ENCODE results near the gene ABLIM3.

ABLIM3 gene

DNA sequence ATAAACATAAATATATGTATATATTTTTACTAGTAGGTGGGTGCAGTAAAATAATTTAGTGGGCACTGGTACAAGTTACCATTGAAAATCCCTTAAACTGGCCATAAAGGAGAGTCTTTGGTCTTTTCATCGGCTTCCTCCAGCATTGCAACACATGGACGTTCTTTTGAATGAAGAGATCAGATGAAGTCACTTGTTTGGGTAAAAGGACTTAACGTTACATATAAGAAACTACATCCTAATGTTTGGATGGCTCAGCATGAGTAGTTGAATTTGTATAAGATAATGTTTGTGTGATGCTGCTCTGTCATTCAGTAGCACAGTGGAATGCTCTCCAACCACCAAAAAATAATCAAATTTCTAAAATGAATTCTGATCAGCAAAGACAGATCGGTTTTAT, 161.9 kb downstream of the ABLIM3 start:
- TF ChIP-seq EGR1 (IDR thresholded peaks at IDR 0.05) (no peak), CEBPB (IDR thresholded peaks at IDR 0.05) (no peak), TCF12 (IDR thresholded peaks at IDR 0.05; ENCODE audit: low read depth) (no peak), ZBTB7A (IDR thresholded peaks at IDR 0.05; ENCODE audit: low read depth) (no peak), EP300 (IDR thresholded peaks at IDR 0.05; ENCODE audit: borderline replicate concordance) (no peak), CREB1 (IDR thresholded peaks at IDR 0.05; ENCODE audit: low read depth) (no peak), TAF1 (IDR thresholded peaks at IDR 0.05; ENCODE audit: low read depth) (no peak), RAD21 (IDR thresholded peaks at IDR 0.05; ENCODE audit: low read depth) (no peak), NFIC (IDR thresholded peaks at IDR 0.05) (no peak)
- TF ChIP-seq, protein P1, sequence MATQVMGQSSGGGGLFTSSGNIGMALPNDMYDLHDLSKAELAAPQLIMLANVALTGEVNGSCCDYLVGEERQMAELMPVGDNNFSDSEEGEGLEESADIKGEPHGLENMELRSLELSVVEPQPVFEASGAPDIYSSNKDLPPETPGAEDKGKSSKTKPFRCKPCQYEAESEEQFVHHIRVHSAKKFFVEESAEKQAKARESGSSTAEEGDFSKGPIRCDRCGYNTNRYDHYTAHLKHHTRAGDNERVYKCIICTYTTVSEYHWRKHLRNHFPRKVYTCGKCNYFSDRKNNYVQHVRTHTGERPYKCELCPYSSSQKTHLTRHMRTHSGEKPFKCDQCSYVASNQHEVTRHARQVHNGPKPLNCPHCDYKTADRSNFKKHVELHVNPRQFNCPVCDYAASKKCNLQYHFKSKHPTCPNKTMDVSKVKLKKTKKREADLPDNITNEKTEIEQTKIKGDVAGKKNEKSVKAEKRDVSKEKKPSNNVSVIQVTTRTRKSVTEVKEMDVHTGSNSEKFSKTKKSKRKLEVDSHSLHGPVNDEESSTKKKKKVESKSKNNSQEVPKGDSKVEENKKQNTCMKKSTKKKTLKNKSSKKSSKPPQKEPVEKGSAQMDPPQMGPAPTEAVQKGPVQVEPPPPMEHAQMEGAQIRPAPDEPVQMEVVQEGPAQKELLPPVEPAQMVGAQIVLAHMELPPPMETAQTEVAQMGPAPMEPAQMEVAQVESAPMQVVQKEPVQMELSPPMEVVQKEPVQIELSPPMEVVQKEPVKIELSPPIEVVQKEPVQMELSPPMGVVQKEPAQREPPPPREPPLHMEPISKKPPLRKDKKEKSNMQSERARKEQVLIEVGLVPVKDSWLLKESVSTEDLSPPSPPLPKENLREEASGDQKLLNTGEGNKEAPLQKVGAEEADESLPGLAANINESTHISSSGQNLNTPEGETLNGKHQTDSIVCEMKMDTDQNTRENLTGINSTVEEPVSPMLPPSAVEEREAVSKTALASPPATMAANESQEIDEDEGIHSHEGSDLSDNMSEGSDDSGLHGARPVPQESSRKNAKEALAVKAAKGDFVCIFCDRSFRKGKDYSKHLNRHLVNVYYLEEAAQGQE (IDR thresholded peaks at IDR 0.05; ENCODE audit: low read depth): no peak
- TF ChIP-seq, protein P2, sequence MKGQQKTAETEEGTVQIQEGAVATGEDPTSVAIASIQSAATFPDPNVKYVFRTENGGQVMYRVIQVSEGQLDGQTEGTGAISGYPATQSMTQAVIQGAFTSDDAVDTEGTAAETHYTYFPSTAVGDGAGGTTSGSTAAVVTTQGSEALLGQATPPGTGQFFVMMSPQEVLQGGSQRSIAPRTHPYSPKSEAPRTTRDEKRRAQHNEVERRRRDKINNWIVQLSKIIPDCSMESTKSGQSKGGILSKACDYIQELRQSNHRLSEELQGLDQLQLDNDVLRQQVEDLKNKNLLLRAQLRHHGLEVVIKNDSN (IDR thresholded peaks at IDR 0.05): no peak
- TF ChIP-seq, protein P3, sequence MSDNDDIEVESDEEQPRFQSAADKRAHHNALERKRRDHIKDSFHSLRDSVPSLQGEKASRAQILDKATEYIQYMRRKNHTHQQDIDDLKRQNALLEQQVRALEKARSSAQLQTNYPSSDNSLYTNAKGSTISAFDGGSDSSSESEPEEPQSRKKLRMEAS (IDR thresholded peaks at IDR 0.05): no peak

DNA sequence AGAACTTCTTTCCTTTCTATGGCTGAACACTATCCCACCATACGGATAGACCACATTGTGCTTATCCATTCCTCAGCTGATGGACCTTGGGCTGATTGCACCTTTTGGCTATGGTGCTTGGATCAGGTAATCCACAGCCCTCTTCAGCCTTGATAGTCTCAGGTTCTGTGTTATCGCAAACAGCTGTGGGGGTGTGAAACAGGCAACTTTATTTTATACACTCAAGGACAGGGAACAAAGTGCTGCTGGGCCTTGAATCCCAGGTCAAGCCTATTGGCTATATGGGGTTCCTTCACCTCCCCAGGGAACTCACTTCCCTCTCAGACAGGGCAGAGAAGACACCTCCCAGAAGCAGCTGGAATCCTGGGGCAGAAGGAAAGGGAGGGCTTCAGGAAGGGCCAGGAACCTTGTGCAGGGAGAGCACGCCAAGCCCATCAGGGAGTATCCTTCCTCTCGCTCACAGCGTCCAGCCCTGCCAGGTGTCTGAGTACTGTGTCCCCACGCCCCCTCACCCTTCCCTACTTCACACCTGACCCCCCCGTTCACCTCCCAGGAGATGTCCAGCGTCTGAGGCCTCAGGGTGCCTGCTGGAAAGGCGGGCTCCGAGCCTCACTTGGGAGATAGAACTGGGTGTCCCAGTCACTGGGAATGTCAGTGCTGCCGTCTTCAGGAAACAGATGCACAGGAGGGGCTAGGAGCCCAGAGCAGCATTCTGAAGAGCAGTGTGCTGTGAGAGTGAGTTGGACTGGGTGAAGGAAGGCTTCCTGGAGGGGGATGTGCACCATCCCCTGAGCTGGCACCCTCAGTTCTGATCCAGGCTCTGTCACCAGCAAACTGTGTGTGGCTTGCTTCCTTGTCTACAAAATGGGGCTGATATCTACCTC, 163.1 kb downstream of the ABLIM3 start:
- TF ChIP-seq YY1 (IDR thresholded peaks at IDR 0.05; ENCODE audit: low read depth): no peak
- no peak for TF ChIP-seq NFIC (IDR thresholded peaks at IDR 0.05)
- no peak for TF ChIP-seq EP300 (IDR thresholded peaks at IDR 0.05; ENCODE audit: borderline replicate concordance)
- no peak for TF ChIP-seq TEAD4 (IDR thresholded peaks at IDR 0.05)
- no peak for TF ChIP-seq FOXM1 (IDR thresholded peaks at IDR 0.05; ENCODE audit: borderline replicate concordance, low read depth)
- TF ChIP-seq TAF1 (IDR thresholded peaks at IDR 0.05; ENCODE audit: low read depth): no peak
- TF ChIP-seq ZBTB7A (IDR thresholded peaks at IDR 0.05; ENCODE audit: low read depth): no peak
- TF ChIP-seq EGR1 (IDR thresholded peaks at IDR 0.05): no peak
- TF ChIP-seq, protein P3 (IDR thresholded peaks at IDR 0.05): no peak
- no peak for TF ChIP-seq RAD21 (IDR thresholded peaks at IDR 0.05; ENCODE audit: low read depth)
- no peak for TF ChIP-seq CEBPB (IDR thresholded peaks at IDR 0.05)
- no peak for TF ChIP-seq CREB1 (IDR thresholded peaks at IDR 0.05; ENCODE audit: low read depth)
- TF ChIP-seq, protein P2 (IDR thresholded peaks at IDR 0.05): no peak
- no peak for TF ChIP-seq TCF12 (IDR thresholded peaks at IDR 0.05; ENCODE audit: low read depth)

DNA sequence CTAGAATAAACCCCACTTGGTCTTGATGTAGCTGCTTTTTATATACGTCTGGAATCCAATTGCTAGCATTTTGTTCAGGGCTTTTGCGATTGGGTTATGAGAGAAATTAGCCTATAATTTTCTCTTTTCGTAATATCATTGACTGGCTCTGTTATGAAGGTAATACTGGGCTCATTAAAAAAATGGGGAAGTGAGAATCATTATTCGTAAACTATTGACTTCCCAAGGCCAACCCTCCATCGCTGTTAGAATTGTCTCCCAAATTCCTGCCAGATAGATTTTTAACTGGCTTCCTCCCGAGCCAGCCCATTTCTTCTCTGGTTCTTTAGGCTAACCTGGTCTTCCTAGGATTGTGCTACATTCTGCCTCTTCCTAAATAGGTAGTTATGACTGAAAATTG, 168.1 kb downstream of the ABLIM3 start:
- no peak for TF ChIP-seq CREB1 (IDR thresholded peaks at IDR 0.05; ENCODE audit: low read depth)
- TF ChIP-seq TAF1 (IDR thresholded peaks at IDR 0.05; ENCODE audit: low read depth): no peak
- TF ChIP-seq, protein P3 (IDR thresholded peaks at IDR 0.05): no peak
- no peak for TF ChIP-seq CEBPB (IDR thresholded peaks at IDR 0.05)
- TF ChIP-seq FOXM1 (IDR thresholded peaks at IDR 0.05; ENCODE audit: borderline replicate concordance, low read depth): no peak
- no peak for TF ChIP-seq EGR1 (IDR thresholded peaks at IDR 0.05)
- TF ChIP-seq, protein P2 (IDR thresholded peaks at IDR 0.05): no peak
- TF ChIP-seq TCF12 (IDR thresholded peaks at IDR 0.05; ENCODE audit: low read depth): no peak
- no peak for TF ChIP-seq NFIC (IDR thresholded peaks at IDR 0.05)
- TF ChIP-seq, protein P1 (IDR thresholded peaks at IDR 0.05; ENCODE audit: low read depth): no peak
- no peak for TF ChIP-seq ZBTB7A (IDR thresholded peaks at IDR 0.05; ENCODE audit: low read depth)
- TF ChIP-seq RAD21 (IDR thresholded peaks at IDR 0.05; ENCODE audit: low read depth): no peak
- no peak for TF ChIP-seq TEAD4 (IDR thresholded peaks at IDR 0.05)
- TF ChIP-seq EP300 (IDR thresholded peaks at IDR 0.05; ENCODE audit: borderline replicate concordance): no peak
- no peak for TF ChIP-seq YY1 (IDR thresholded peaks at IDR 0.05; ENCODE audit: low read depth)
